Measurements from ENCODE around the gene MED27. TPM values are rescaled to one million over a fixed set of nuclear protein-coding genes. Genes with fewer than 3 reads are reported as not detected.

MED27 gene
- total and polyA plus RNA-seq, 5 donors from 2014 or later, result 28.7 to 58.5 (median 45.9) TPM

- ATAC-seq (ENCODE audit: low read depth in 2 of 2), result no peak
- Histone ChIP-seq H3K27ac (ENCODE audit: insufficient read depth, low read length, poor library complexity, severe bottlenecking) (no peak overlapping the region), H3K9me3 (ENCODE audit: control insufficient read depth in 2 of 2, low read length in 2 of 2) (no peaks in the 10 kb centered on the region), H3K27me3 (ENCODE audit: control insufficient read depth, insufficient read depth, low read length) (no peaks in the 10 kb centered on the region), H3K36me3 (ENCODE audit: control insufficient read depth, insufficient read depth, low read length) (no peaks in the 10 kb centered on the region), H3K4me1 (ENCODE audit: control insufficient read depth, insufficient read depth, low read length, poor library complexity, severe bottlenecking) (no peaks in the 10 kb centered on the region), H3K4me3 (ENCODE audit: low read depth, low read length) (no peak overlapping the region)
- H3K4me3 Mint-ChIP-seq, result no peak overlapping the region
- H3K4me1 Mint-ChIP-seq, result peaks cover 5 to 26% (median 12%) of the 10 kb centered on the region in 4 donors
- no peak overlapping the region for H3K27ac Mint-ChIP-seq
- H3K27me3 Mint-ChIP-seq, result no peaks in the 10 kb centered on the region
- peaks cover 12% of the 10 kb centered on the region for H3K36me3 Mint-ChIP-seq
- no peak for DNase-seq
- no peaks in the 10 kb centered on the region for H3K9me3 Mint-ChIP-seq
These were observed 38.9 kb downstream of the MED27 start for GRCh38 chr9:132040808-132041207.

GRCh38 chr9:132040246-132040645, 39.4 kb downstream of the MED27 start:
- Histone ChIP-seq H3K4me1 (ENCODE audit: control insufficient read depth, insufficient read depth, low read length, poor library complexity, severe bottlenecking) (no peaks in the 10 kb centered on the region), H3K4me3 (ENCODE audit: low read depth, low read length) (no peak overlapping the region), H3K36me3 (ENCODE audit: control insufficient read depth, insufficient read depth, low read length) (no peaks in the 10 kb centered on the region), H3K9me3 (ENCODE audit: control insufficient read depth in 2 of 2, low read length in 2 of 2) (no peaks in the 10 kb centered on the region), H3K27ac (ENCODE audit: insufficient read depth, low read length, poor library complexity, severe bottlenecking) (no peak overlapping the region), H3K27me3 (ENCODE audit: control insufficient read depth, insufficient read depth, low read length) (no peaks in the 10 kb centered on the region)
- ATAC-seq (ENCODE audit: low read depth in 2 of 2) (no peak), DNase-seq (no peak)
- Mint-ChIP-seq H3K4me1 (peaks cover 7 to 29% (median 15%) of the 10 kb centered on the region in 4 donors), H3K27ac (peak overlapping the region in 2 of 3 donors; percentile 43 to 59), H3K9me3 (no peaks in the 10 kb centered on the region), H3K36me3 (peaks cover 12% of the 10 kb centered on the region), H3K27me3 (no peaks in the 10 kb centered on the region), H3K4me3 (no peak overlapping the region)

GRCh38 chr9:132039284-132039683, 40.4 kb downstream of the MED27 start:
- Mint-ChIP-seq H3K27ac (peak overlapping the region in 1 of 3 donors; percentile 26), H3K36me3 (peaks cover 12% of the 10 kb centered on the region), H3K4me1 (peaks cover 15 to 34% (median 23%) of the 10 kb centered on the region in 4 donors), H3K27me3 (no peaks in the 10 kb centered on the region), H3K9me3 (no peaks in the 10 kb centered on the region), H3K4me3 (no peak overlapping the region)
- Histone ChIP-seq H3K27ac (ENCODE audit: insufficient read depth, low read length, poor library complexity, severe bottlenecking) (no peak overlapping the region), H3K9me3 (ENCODE audit: control insufficient read depth in 2 of 2, low read length in 2 of 2) (no peaks in the 10 kb centered on the region), H3K4me1 (ENCODE audit: control insufficient read depth, insufficient read depth, low read length, poor library complexity, severe bottlenecking) (no peaks in the 10 kb centered on the region), H3K36me3 (ENCODE audit: control insufficient read depth, insufficient read depth, low read length) (no peaks in the 10 kb centered on the region), H3K4me3 (ENCODE audit: low read depth, low read length) (no peak overlapping the region), H3K27me3 (ENCODE audit: control insufficient read depth, insufficient read depth, low read length) (no peaks in the 10 kb centered on the region)
- DNase-seq, result no peak
- ATAC-seq (ENCODE audit: low read depth in 2 of 2), result no peak

- Mint-ChIP-seq H3K27ac (no peak overlapping the region), H3K27me3 (no peaks in the 10 kb centered on the region), H3K4me3 (no peak overlapping the region), H3K4me1 (peaks cover 23 to 48% (median 33%) of the 10 kb centered on the region in 4 donors), H3K9me3 (no peaks in the 10 kb centered on the region), H3K36me3 (peaks cover 12% of the 10 kb centered on the region)
- DNase-seq, result no peak
- Histone ChIP-seq H3K9me3 (ENCODE audit: control insufficient read depth in 2 of 2, low read length in 2 of 2) (no peaks in the 10 kb centered on the region), H3K4me3 (ENCODE audit: low read depth, low read length) (no peak overlapping the region), H3K4me1 (ENCODE audit: control insufficient read depth, insufficient read depth, low read length, poor library complexity, severe bottlenecking) (no peaks in the 10 kb centered on the region), H3K36me3 (ENCODE audit: control insufficient read depth, insufficient read depth, low read length) (no peaks in the 10 kb centered on the region), H3K27me3 (ENCODE audit: control insufficient read depth, insufficient read depth, low read length) (no peaks in the 10 kb centered on the region), H3K27ac (ENCODE audit: insufficient read depth, low read length, poor library complexity, severe bottlenecking) (no peak overlapping the region)
- no peak for ATAC-seq (ENCODE audit: low read depth in 2 of 2)
These were observed 42.2 kb downstream of the MED27 start for GRCh38 chr9:132037458-132037857.

- H3K27me3 ChIP-seq (ENCODE audit: control insufficient read depth, insufficient read depth, low read length), result no peaks in the 10 kb centered on the region
- Mint-ChIP-seq H3K27me3 (no peaks in the 10 kb centered on the region), H3K27ac (no peak overlapping the region), H3K36me3 (peaks cover 9% of the 10 kb centered on the region), H3K9me3 (no peaks in the 10 kb centered on the region), H3K4me3 (no peak overlapping the region), H3K4me1 (peaks cover 23 to 46% (median 38%) of the 10 kb centered on the region in 4 donors)
- no peak for ATAC-seq (ENCODE audit: low read depth in 2 of 2)
- no peaks in the 10 kb centered on the region for H3K36me3 ChIP-seq (ENCODE audit: control insufficient read depth, insufficient read depth, low read length)
- DNase-seq, result no peak
- no peak overlapping the region for H3K4me3 ChIP-seq (ENCODE audit: low read depth, low read length)
- H3K4me1 ChIP-seq (ENCODE audit: control insufficient read depth, insufficient read depth, low read length, poor library complexity, severe bottlenecking), result no peaks in the 10 kb centered on the region
- no peak overlapping the region for H3K27ac ChIP-seq (ENCODE audit: insufficient read depth, low read length, poor library complexity, severe bottlenecking)
- no peaks in the 10 kb centered on the region for H3K9me3 ChIP-seq (ENCODE audit: control insufficient read depth in 2 of 2, low read length in 2 of 2)
These were observed 43.1 kb downstream of the MED27 start for GRCh38 chr9:132036521-132036920.

GRCh38 chr9:132035679-132036078, 44.0 kb downstream of the MED27 start:
- H3K4me1 Mint-ChIP-seq, result peaks cover 24 to 49% (median 42%) of the 10 kb centered on the region in 4 donors

GRCh38 chr9:132032238-132032950, 47.3 kb downstream of the MED27 start:
- H3K36me3 ChIP-seq (ENCODE audit: control insufficient read depth, insufficient read depth, low read length), result no peaks in the 10 kb centered on the region
- H3K9me3 ChIP-seq (ENCODE audit: control insufficient read depth in 2 of 2, low read length in 2 of 2), result no peaks in the 10 kb centered on the region
- peaks cover 3% of the 10 kb centered on the region for H3K36me3 Mint-ChIP-seq
- no peaks in the 10 kb centered on the region for H3K9me3 Mint-ChIP-seq
- no peaks in the 10 kb centered on the region for H3K27me3 Mint-ChIP-seq
- no peak overlapping the region for H3K27ac Mint-ChIP-seq
- H3K4me3 ChIP-seq (ENCODE audit: low read depth, low read length), result no peak overlapping the region
- H3K4me1 Mint-ChIP-seq, result peaks cover 38 to 61% (median 48%) of the 10 kb centered on the region in 4 donors
- H3K27me3 ChIP-seq (ENCODE audit: control insufficient read depth, insufficient read depth, low read length), result no peaks in the 10 kb centered on the region
- H3K4me3 Mint-ChIP-seq, result no peak overlapping the region
- no peaks in the 10 kb centered on the region for H3K4me1 ChIP-seq (ENCODE audit: control insufficient read depth, insufficient read depth, low read length, poor library complexity, severe bottlenecking)
- H3K27ac ChIP-seq (ENCODE audit: insufficient read depth, low read length, poor library complexity, severe bottlenecking), result no peak overlapping the region
- ATAC-seq (ENCODE audit: low read depth in 2 of 2), result no peak
- no peak for DNase-seq

More at GRCh38 chr9:132035679-132036078, 44.0 kb downstream of the MED27 start:
- Mint-ChIP-seq H3K36me3 (peaks cover 3% of the 10 kb centered on the region), H3K4me3 (no peak overlapping the region), H3K9me3 (no peaks in the 10 kb centered on the region), H3K27ac (no peak overlapping the region), H3K27me3 (no peaks in the 10 kb centered on the region)
- no peak for ATAC-seq (ENCODE audit: low read depth in 2 of 2)
- DNase-seq, result no peak
- Histone ChIP-seq H3K27ac (ENCODE audit: insufficient read depth, low read length, poor library complexity, severe bottlenecking) (no peak overlapping the region), H3K4me3 (ENCODE audit: low read depth, low read length) (no peak overlapping the region), H3K9me3 (ENCODE audit: control insufficient read depth in 2 of 2, low read length in 2 of 2) (no peaks in the 10 kb centered on the region), H3K27me3 (ENCODE audit: control insufficient read depth, insufficient read depth, low read length) (no peaks in the 10 kb centered on the region), H3K36me3 (ENCODE audit: control insufficient read depth, insufficient read depth, low read length) (no peaks in the 10 kb centered on the region), H3K4me1 (ENCODE audit: control insufficient read depth, insufficient read depth, low read length, poor library complexity, severe bottlenecking) (no peaks in the 10 kb centered on the region)

Data from CD4-positive, CD25-positive, alpha-beta regulatory T cell (primary cell).